Epithelial cell of proximal tubule (primary cell): Measurements from ENCODE around the gene CGNL1. TPM values are rescaled to one million over a fixed set of nuclear protein-coding genes. Genes with fewer than 3 reads are reported as not detected.

Source experiments
- DNase-seq: peaks from one replicate; pipeline ENCODE4 v3.0.0-alpha.2; 2011; ENCODE audit warnings: low read depth
- H3K4me3 ChIP-seq: 2 replicates; pipeline ENCODE4 v1.5.1; 2011; ENCODE audit warnings: low read depth, mild to moderate bottlenecking, low read length
- CTCF ChIP-seq: conservative IDR thresholded peaks from 2 replicates; pipeline ENCODE4 v1.5.1; 2012; ENCODE audit warnings: low read depth, mild to moderate bottlenecking, low read length
- total RNA-seq: library from RNA; depleted of rRNA; stranded (reverse); fragments of >200 nt; gene quantifications from 2 replicates; pipeline ENCODE4 v1.2.3, GENCODE V29; 2015

The CGNL1 gene
- total RNA-seq, 1 donor from 2014 or later, result 3.2 TPM

GRCh38 chr15:57424628-57425405, 48.5 kb downstream of the CGNL1 start:
- H3K4me3 ChIP-seq, result no peak overlapping the region
- DNase-seq, result no peak
- TF ChIP-seq CTCF, result no peak

GRCh38 chr15:57425842-57426241, 49.5 kb downstream of the CGNL1 start:
- TF ChIP-seq CTCF, result no peak
- DNase-seq, result no peak
- no peak overlapping the region for H3K4me3 ChIP-seq

DNA sequence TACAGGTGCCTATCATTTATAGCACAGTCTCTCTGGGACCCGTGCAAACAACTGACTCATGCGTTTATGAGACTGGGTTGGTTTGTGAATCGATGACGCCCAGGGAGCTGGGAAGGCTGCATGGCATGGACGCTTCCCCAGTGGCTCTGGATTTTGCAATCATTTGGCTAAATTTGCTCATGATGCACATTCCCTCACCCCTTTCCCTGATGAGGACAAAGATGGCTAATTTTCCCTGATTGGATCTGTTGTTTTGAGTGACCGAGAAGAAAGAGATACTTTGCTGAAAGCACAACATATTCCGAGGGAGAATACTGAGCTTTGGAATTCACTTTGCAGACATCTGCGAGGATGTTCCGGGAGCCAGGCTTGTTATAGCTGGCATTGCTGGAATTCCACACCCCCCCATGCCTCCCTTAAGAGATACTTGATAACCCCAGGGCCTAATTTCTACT, 51.1 kb downstream of the CGNL1 start:
- TF ChIP-seq CTCF, result no peak
- H3K4me3 ChIP-seq, result no peak overlapping the region
- no peak for DNase-seq

GRCh38 chr15:57432141-57432741, 55.9 kb downstream of the CGNL1 start:
- H3K4me3 ChIP-seq, result no peak overlapping the region
- DNase-seq, result no peak
- no peak for TF ChIP-seq CTCF

DNA sequence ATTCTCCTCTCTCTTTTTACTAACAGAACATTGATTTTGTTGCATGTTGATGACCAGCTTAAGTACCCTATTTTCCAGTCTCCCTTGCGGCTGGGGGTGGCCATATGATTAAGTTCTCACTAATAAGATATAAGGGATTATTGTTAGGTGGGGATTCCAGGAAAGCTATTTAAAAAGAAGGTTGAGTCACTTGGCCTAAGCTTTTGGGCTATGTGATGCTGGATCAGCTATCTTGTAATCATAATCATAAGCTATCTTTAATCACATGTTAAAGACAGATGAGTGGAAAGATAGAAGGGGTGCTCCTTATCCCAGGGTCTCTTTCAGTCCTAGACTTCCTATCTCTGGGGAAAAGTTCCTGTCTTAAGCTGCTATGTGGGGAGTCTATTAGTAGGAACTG, 59.9 kb downstream of the CGNL1 start:
- no peak for DNase-seq
- TF ChIP-seq CTCF, result no peak
- no peak overlapping the region for H3K4me3 ChIP-seq

- DNase-seq, result no peak
- TF ChIP-seq CTCF, result no peak
- no peak overlapping the region for H3K4me3 ChIP-seq
Observed at GRCh38 chr15:57436961-57437360, 60.7 kb downstream of the CGNL1 start.
